B cell (primary cell): ENCODE measurements around the gene CC2D1B. TPM values are rescaled to one million over a fixed set of nuclear protein-coding genes. Genes with fewer than 3 reads are reported as not detected.

ENCODE experiments used
- ATAC-seq: fragments of 200-7000 bp; cut with Tn5 transposase; one replicate; pipeline ENCODE4 v1.10.0; 2021; ENCODE audit warnings: low read depth, mild to moderate bottlenecking, moderate number of reproducible peaks, moderate library complexity
- CTCF ChIA-PET: fragments of 350-600 bp; sonication (Branson Sonifier 250); formaldehyde crosslinking; loops from one replicate; lab custom pipeline; 2021; ENCODE audit warnings: antibody characterized with exemption, inconsistent platforms; lab: Charles Lee
- POLR2A ChIA-PET: fragments of 350-600 bp; sonication (Branson Sonifier 250); formaldehyde crosslinking; loops from one replicate; lab custom pipeline; 2021; ENCODE audit warnings: antibody characterized with exemption; lab: Charles Lee
- DNase-seq: peaks from one replicate; pipeline ENCODE4 v3.0.0; 2013
- H2AFZ ChIP-seq: 2 replicates; pipeline ENCODE4 v1.6.1; 2012; ENCODE audit warnings: mild to moderate bottlenecking, low read depth, low read length; ENCODE audit not compliant: insufficient read depth, poor library complexity, severe bottlenecking
- H3K27ac ChIP-seq, 2 donors: 1 replicate in 1 of 2; 2 replicates in 1 of 2; pipeline ENCODE4 v1.5.1; 2012 to 2013; ENCODE audit warnings: low read length in 2 of 2, mild to moderate bottlenecking in 2 of 2, moderate library complexity in 1 of 2
- H3K27me3 ChIP-seq, 4 experiments: fragments of 200-600 bp in 1 of 4; sonication (generic) in 1 of 4; replicated peaks in 1 of 4; 1 replicate in 2 of 4; 2 replicates in 2 of 4; pipeline versions ENCODE4 v1.6.1 to v1.7.0; 2013 to 2016; ENCODE audit warnings: low read length in 3 of 4, mild to moderate bottlenecking in 2 of 4, mixed read lengths in 1 of 4, moderate library complexity in 1 of 4; ENCODE audit not compliant: insufficient read depth in 4 of 4, control insufficient read depth in 3 of 4; ENCODE audit errors: control extremely low read depth in 1 of 4
- H3K36me3 ChIP-seq, 2 experiments: replicated peaks in 1 of 2; 1 replicate in 1 of 2; 2 replicates in 1 of 2; pipeline versions ENCODE4 v1.6.1 to v1.7.1; 2013; ENCODE audit warnings: low read length in 1 of 2; ENCODE audit not compliant: insufficient read depth in 2 of 2, control insufficient read depth in 1 of 2; ENCODE audit errors: control extremely low read depth in 1 of 2, extremely low read depth in 1 of 2
- H3K4me1 ChIP-seq, 2 donors: fragments of 200-600 bp in 1 of 2; sonication (generic) in 1 of 2; 1 replicate in 1 of 2; 2 replicates in 1 of 2; pipeline versions ENCODE4 v1.5.1 to v1.6.1; 2013 to 2017; ENCODE audit warnings: low read length in 2 of 2; ENCODE audit not compliant: control insufficient read depth in 2 of 2, insufficient read depth in 2 of 2
- H3K4me2 ChIP-seq: replicated peaks from 2 replicates; pipeline ENCODE3; 2012; ENCODE audit warnings: mild to moderate bottlenecking, low read depth, low read length; ENCODE audit not compliant: poor library complexity, severe bottlenecking
- H3K4me3 ChIP-seq, 5 experiments: fragments of 200-600 bp in 1 of 5; sonication (generic) in 1 of 5; 1 replicate in 3 of 5; 2 replicates in 2 of 5; pipeline versions ENCODE4 v1.5.1 to v1.7.0; 2011 to 2016; ENCODE audit warnings: low read length in 4 of 5, mild to moderate bottlenecking in 4 of 5, low read depth in 2 of 5, control low read depth in 1 of 5, moderate library complexity in 1 of 5; ENCODE audit not compliant: insufficient read depth in 1 of 5; ENCODE audit errors: control extremely low read depth in 1 of 5, extremely low read depth in 1 of 5
- H3K79me2 ChIP-seq: fragments of 200-600 bp; sonication (generic); one replicate; pipeline ENCODE4 v1.6.0; 2016; ENCODE audit warnings: low read length; ENCODE audit not compliant: control insufficient read depth, insufficient read depth
- H3K9ac ChIP-seq: fragments of 200-600 bp; sonication (generic); 2 replicates; pipeline ENCODE4 v1.6.1; 2017; ENCODE audit warnings: mild to moderate bottlenecking, low read length, moderate library complexity
- H3K9me3 ChIP-seq, 3 donors: one replicate each; pipeline versions ENCODE4 v1.6.1 to v1.7.1; 2013; ENCODE audit warnings: low read length in 2 of 3; ENCODE audit not compliant: control insufficient read depth in 2 of 3, insufficient read depth in 1 of 3; ENCODE audit errors: control extremely low read depth in 1 of 3
- H4K20me1 ChIP-seq: 2 replicates; pipeline ENCODE4 v1.6.0; 2012; ENCODE audit warnings: mild to moderate bottlenecking, low read length; ENCODE audit not compliant: insufficient read depth, control insufficient read depth, poor library complexity, severe bottlenecking
- H3K27ac Mint-ChIP-seq: one replicate; pipeline ENCODE4 v1.8.0; 2021; ENCODE audit warnings: mixed read lengths
- H3K27me3 Mint-ChIP-seq: one replicate; pipeline ENCODE4 v1.8.0; 2021; ENCODE audit warnings: mixed read lengths
- H3K4me1 Mint-ChIP-seq: one replicate; pipeline ENCODE4 v1.8.0; 2021; ENCODE audit warnings: mixed read lengths
- H3K4me3 Mint-ChIP-seq: one replicate; pipeline ENCODE4 v1.8.0; 2021; ENCODE audit warnings: mixed read lengths
- H3K9me3 Mint-ChIP-seq: one replicate; pipeline ENCODE4 v1.8.0; 2022; ENCODE audit warnings: mixed read lengths; ENCODE audit not compliant: insufficient read depth
- CTCF ChIP-seq: fragments of 200-600 bp; IDR thresholded peaks from one replicate; pipeline ENCODE4 v1.8.0; 2022; ENCODE audit warnings: antibody characterized with exemption, mild to moderate bottlenecking
- EZH2 ChIP-seq: IDR thresholded peaks from 2 replicates; pipeline ENCODE4 v1.6.1; 2012; ENCODE audit warnings: borderline replicate concordance, low read depth, mild to moderate bottlenecking, moderate library complexity, low read length; ENCODE audit not compliant: insufficient read depth, poor library complexity, severe bottlenecking
- WGBS: methylation state at CpG from one replicate; pipeline ENCODE4 v1.1.5; 2013; ENCODE audit warnings: missing lambda C conversion rate; ENCODE audit not compliant: insufficient coverage; 5-methylcytosine and 5-hydroxymethylcytosine counted together
- intact Hi-C: fragments of 100-400 bp; cut with micrococcal nuclease; formaldehyde crosslinking; loops from one replicate; pipeline ENCODE4 v1.10.0; 2022
- polyA plus RNA-seq: library from polyadenylated mRNA; depleted of rRNA; stranded (reverse); fragments of >200 nt; gene quantifications from 2 replicates; pipeline ENCODE4 v1.2.3, GENCODE V29; 2012
- total RNA-seq, 2 donors: library from RNA; stranded (reverse); fragments of 120-200 nt in 1 of 2; gene quantifications; 1 replicate in 1 of 2; 2 replicates in 1 of 2; pipeline versions ENCODE4 v1.2.3 to v1.2.4, GENCODE V29; 2013 to 2022

Gene CC2D1B
- total and polyA plus RNA-seq, 2 donors (not counting 1 experiment from before 2014, with no cell fraction given), result 28.9 to 79.7 TPM

- Histone ChIP-seq H3K27ac (no peak overlapping the region), H3K4me3 (no peak overlapping the region), H3K4me1 (no peaks in the 10 kb centered on the region), H3K4me2 (no peak overlapping the region), H3K36me3 (no peaks in the 10 kb centered on the region), H3K9ac (no peak overlapping the region), H2AFZ (no peak overlapping the region), H3K27me3 (no peaks in the 10 kb centered on the region), H3K79me2 (no peaks in the 10 kb centered on the region), H4K20me1 (no peaks in the 10 kb centered on the region), H3K9me3 (no peaks in the 10 kb centered on the region)
- no peaks in the 10 kb centered on the region for H3K9me3 Mint-ChIP-seq
- H3K4me1 Mint-ChIP-seq, result no peaks in the 10 kb centered on the region
- H3K27me3 Mint-ChIP-seq, result no peaks in the 10 kb centered on the region
- TF ChIP-seq CTCF, result no peak
- WGBS, result 95% methylated on average over 3 of the region's 5 CpGs
- DNase-seq (no peak), ATAC-seq (no peak)
- POLR2A ChIA-PET, result no interaction called here
- intact Hi-C loops, result no loop called here
- H3K4me3 Mint-ChIP-seq, result no peak overlapping the region
- no peak overlapping the region for H3K27ac Mint-ChIP-seq
- CTCF ChIA-PET, result no interaction called here
Measured at GRCh38 chr1:52393174-52393573, 27.2 kb upstream of the CC2D1B start.

GRCh38 chr1:52386458-52386857, 20.5 kb upstream of the CC2D1B start:
- ChIA-PET POLR2A (no interaction called here), CTCF (no interaction called here)
- no peak overlapping the region for H3K9ac ChIP-seq
- no peaks in the 10 kb centered on the region for H3K36me3 ChIP-seq
- DNase-seq, result no peak
- H2AFZ ChIP-seq, result no peak overlapping the region
- no peaks in the 10 kb centered on the region for H3K4me1 ChIP-seq
- H3K4me1 Mint-ChIP-seq, result no peaks in the 10 kb centered on the region
- no peak overlapping the region for H3K27ac Mint-ChIP-seq
- H3K79me2 ChIP-seq, result no peaks in the 10 kb centered on the region
- ATAC-seq, result no peak
- H3K27me3 Mint-ChIP-seq, result no peaks in the 10 kb centered on the region
- WGBS, result 92% methylated on average over 5 of the region's 5 CpGs
- no peaks in the 10 kb centered on the region for H4K20me1 ChIP-seq
- no peak overlapping the region for H3K4me3 Mint-ChIP-seq
- H3K9me3 ChIP-seq, result no peaks in the 10 kb centered on the region
- no peak overlapping the region for H3K27ac ChIP-seq
- no peak overlapping the region for H3K4me3 ChIP-seq
- TF ChIP-seq CTCF (no peak), EZH2 (no peak)
- H3K9me3 Mint-ChIP-seq, result no peaks in the 10 kb centered on the region
- intact Hi-C loops, result no loop called here
- H3K4me2 ChIP-seq, result no peak overlapping the region
- H3K27me3 ChIP-seq, result no peaks in the 10 kb centered on the region
